ENCODE measurements around the gene CBX2.

CBX2 gene

DNA sequence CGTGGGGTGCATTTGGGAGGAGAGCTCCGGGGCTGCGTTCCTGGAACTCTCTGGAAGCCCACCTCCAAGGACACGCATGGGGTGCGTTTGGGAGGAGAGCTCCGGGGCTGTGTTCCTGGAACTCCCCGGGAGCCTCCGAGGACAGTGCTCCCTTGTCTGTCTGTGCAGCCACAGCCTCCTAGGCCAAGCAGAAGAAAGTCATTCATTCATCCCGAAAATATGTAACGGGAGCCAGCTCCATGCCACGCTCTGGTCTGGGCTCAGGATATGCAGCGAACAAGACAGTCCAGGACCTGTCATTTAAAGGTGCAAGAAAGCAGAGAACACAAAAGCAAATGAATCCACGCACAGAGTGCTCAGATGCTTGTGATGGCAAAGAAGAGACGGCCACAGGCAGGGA lies 39.3 kb upstream of the CBX2 start:
- H3K4me3 ChIP-seq (ENCODE audit: low read depth, low read length) = no peak overlapping the region
- TF ChIP-seq, protein P1, sequence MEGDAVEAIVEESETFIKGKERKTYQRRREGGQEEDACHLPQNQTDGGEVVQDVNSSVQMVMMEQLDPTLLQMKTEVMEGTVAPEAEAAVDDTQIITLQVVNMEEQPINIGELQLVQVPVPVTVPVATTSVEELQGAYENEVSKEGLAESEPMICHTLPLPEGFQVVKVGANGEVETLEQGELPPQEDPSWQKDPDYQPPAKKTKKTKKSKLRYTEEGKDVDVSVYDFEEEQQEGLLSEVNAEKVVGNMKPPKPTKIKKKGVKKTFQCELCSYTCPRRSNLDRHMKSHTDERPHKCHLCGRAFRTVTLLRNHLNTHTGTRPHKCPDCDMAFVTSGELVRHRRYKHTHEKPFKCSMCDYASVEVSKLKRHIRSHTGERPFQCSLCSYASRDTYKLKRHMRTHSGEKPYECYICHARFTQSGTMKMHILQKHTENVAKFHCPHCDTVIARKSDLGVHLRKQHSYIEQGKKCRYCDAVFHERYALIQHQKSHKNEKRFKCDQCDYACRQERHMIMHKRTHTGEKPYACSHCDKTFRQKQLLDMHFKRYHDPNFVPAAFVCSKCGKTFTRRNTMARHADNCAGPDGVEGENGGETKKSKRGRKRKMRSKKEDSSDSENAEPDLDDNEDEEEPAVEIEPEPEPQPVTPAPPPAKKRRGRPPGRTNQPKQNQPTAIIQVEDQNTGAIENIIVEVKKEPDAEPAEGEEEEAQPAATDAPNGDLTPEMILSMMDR (IDR thresholded peaks at IDR 0.05; ENCODE audit: insufficient read depth, low read depth, low read length, missing control alignments) = no peak

GRCh38 chr17:79739148-79740062 lies 38.5 kb upstream of the CBX2 start:
- DNase-seq (ENCODE audit: low read depth) = no peak
- TF ChIP-seq, protein P1 (IDR thresholded peaks at IDR 0.05; ENCODE audit: insufficient read depth, low read depth, low read length, missing control alignments) = no peak
- H3K4me3 ChIP-seq (ENCODE audit: low read depth, low read length) = no peak overlapping the region

More for the DNA sequence above, 39.3 kb upstream of the CBX2 start:
- no peak for DNase-seq (ENCODE audit: low read depth)

DNA sequence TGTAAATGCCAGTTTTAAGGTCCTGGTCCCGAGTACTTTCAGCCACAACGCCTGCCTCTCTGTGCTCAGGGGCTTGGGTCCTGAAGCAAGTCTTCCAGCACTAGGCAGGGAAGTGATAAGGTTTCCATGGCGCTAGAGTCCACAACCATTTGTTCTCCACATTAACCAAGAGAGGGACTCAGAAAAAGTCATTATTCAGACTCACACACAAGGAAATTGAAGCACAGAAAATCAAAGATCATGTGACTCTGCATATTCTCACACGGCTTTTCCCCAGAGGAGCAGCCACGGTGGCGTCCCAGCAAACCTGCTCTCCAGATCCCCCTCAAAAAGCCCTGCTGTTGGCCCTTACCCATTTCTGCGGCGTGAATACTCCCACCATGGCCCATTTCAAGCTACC lies 37.5 kb upstream of the CBX2 start:
- DNase-seq (ENCODE audit: low read depth) = no peak
- TF ChIP-seq, protein P1 (IDR thresholded peaks at IDR 0.05; ENCODE audit: insufficient read depth, low read depth, low read length, missing control alignments) = no peak
- no peak overlapping the region for H3K4me3 ChIP-seq (ENCODE audit: low read depth, low read length)

DNA sequence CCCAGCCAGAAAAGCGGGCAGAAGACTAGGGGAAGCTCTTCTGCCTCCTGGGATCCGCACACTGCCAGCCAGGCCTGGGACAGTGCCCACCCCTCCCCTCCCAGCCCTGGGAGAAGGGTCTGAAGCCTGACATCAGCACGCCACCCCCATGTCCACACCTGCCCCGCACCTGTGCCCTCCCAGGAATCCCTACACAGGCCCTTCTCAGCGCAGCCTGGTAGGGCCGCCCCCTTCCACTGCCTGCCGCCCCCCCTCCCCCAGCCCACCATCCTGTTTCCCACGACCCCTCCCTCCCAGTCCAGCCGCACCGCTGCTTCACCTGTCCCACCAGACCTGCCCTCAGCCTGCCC lies 36.6 kb upstream of the CBX2 start:
- no peak for DNase-seq (ENCODE audit: low read depth)
- H3K4me3 ChIP-seq (ENCODE audit: low read depth, low read length) = no peak overlapping the region
- TF ChIP-seq, protein P1 (IDR thresholded peaks at IDR 0.05; ENCODE audit: insufficient read depth, low read depth, low read length, missing control alignments) = no peak

- TF ChIP-seq, protein P1 (IDR thresholded peaks at IDR 0.05; ENCODE audit: insufficient read depth, low read depth, low read length, missing control alignments) = peak; percentile 89
- no peak overlapping the region for H3K4me3 ChIP-seq (ENCODE audit: low read depth, low read length)
Measured at GRCh38 chr17:79741751-79742588, 36.0 kb upstream of the CBX2 start.

DNA sequence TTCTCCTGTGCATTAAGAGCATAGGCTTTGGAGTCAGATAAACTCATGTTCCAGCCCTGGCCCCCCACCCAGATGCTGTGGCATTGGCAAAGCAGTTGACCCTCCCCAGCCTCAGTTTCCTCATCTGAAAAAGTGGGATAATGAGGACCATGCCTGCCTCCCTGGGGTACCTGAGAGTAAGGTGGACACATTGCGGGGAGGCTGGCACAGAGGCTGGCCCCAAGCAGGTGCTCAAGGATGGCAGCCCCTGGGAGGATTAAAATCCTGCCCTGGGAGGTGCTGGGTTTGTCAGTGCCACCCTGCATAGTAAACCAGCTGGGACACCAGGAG lies 35.4 kb upstream of the CBX2 start:
- TF ChIP-seq, protein P1 (IDR thresholded peaks at IDR 0.05; ENCODE audit: insufficient read depth, low read depth, low read length, missing control alignments) = no peak
- no peak overlapping the region for H3K4me3 ChIP-seq (ENCODE audit: low read depth, low read length)
- DNase-seq (ENCODE audit: low read depth) = no peak

More at GRCh38 chr17:79741751-79742588, 36.0 kb upstream of the CBX2 start:
- DNase-seq (ENCODE audit: low read depth) = peak; percentile 65

All from GM12865 (cell line).